Myocyte (in vitro differentiated cells): ENCODE measurements around the gene RBM28. TPM values are rescaled to one million over a fixed set of nuclear protein-coding genes. Genes with fewer than 3 reads are reported as not detected.

Experiments used
- DNase-seq: peaks from one replicate; pipeline ENCODE4 v3.0.0-alpha.2; 2012; ENCODE audit warnings: low read depth
- total RNA-seq: library from RNA; depleted of rRNA; stranded (reverse); fragments of >200 nt; gene quantifications from 2 replicates; pipeline ENCODE4 v1.2.3, GENCODE V29; 2014

The RBM28 gene
- total RNA-seq, 1 donor from 2014 or later: 24.5 TPM

- DNase-seq: no peak
These were observed 7.1 kb upstream of the RBM28 start for GRCh38 chr7:128350708-128351295.

GRCh38 chr7:128349466-128349825 is 5.7 kb upstream of the RBM28 start:
- peak; percentile 26 for DNase-seq

GRCh38 chr7:128347647-128348097 is 4.0 kb upstream of the RBM28 start:
- DNase-seq: peak; percentile 82

- DNase-seq: no peak
These were observed 695 bp upstream of the RBM28 start for GRCh38 chr7:128344431-128344774.

- no peak for DNase-seq
These were observed 2.0 kb downstream of the RBM28 start for GRCh38 chr7:128341733-128342132.

- no peak for DNase-seq
These were observed 8.0 kb downstream of the RBM28 start for GRCh38 chr7:128335730-128336129.

- DNase-seq: no peak
These were observed 19.4 kb downstream of the RBM28 start for GRCh38 chr7:128324368-128324680.

- no peak for DNase-seq
These were observed 20.0 kb downstream of the RBM28 start for GRCh38 chr7:128323459-128324367.

- no peak for DNase-seq
These were observed 20.7 kb downstream of the RBM28 start for GRCh38 chr7:128323040-128323439.

- peak; percentile 84 for DNase-seq
These were observed 21.6 kb downstream of the RBM28 start for GRCh38 chr7:128322040-128322643.

GRCh38 chr7:128321044-128321422 is 22.7 kb downstream of the RBM28 start:
- no peak for DNase-seq

GRCh38 chr7:128318691-128319090 is 25.0 kb downstream of the RBM28 start:
- no peak for DNase-seq

GRCh38 chr7:128311013-128311412 is 32.7 kb downstream of the RBM28 start:
- no peak for DNase-seq

- no peak for DNase-seq
These were observed 33.2 kb downstream of the RBM28 start for GRCh38 chr7:128310499-128310898.

GRCh38 chr7:128309976-128310375 is 33.7 kb downstream of the RBM28 start:
- DNase-seq: no peak

- DNase-seq: no peak
These were observed 34.6 kb downstream of the RBM28 start for GRCh38 chr7:128309124-128309523.

- peak; percentile 36 for DNase-seq
These were observed 36.6 kb downstream of the RBM28 start for GRCh38 chr7:128307061-128307460.

GRCh38 chr7:128304212-128304611 is 39.5 kb downstream of the RBM28 start:
- DNase-seq: peak; percentile 98

GRCh38 chr7:128303643-128304042 is 40.1 kb downstream of the RBM28 start:
- no peak for DNase-seq

GRCh38 chr7:128303133-128303532 is 40.6 kb downstream of the RBM28 start:
- no peak for DNase-seq

- peak; percentile 91 for DNase-seq
These were observed 41.6 kb downstream of the RBM28 start for GRCh38 chr7:128302139-128302538.

GRCh38 chr7:128299109-128299607 is 44.5 kb downstream of the RBM28 start:
- DNase-seq: no peak
